AG04449 (cell line): ENCODE data around the gene DACH1.

Experiments
- CTCF ChIA-PET: fragments of 350-600 bp; formaldehyde crosslinking; extraction: SDS; loops from one replicate; lab custom pipeline; 2021; ENCODE audit warnings: antibody characterized with exemption; lab: Yijun Ruan, JAX
- POLR2A ChIA-PET: fragments of 400-600, 350-600 bp; formaldehyde crosslinking; extraction: SDS; loops from one replicate; lab custom pipeline; 2020; ENCODE audit warnings: antibody characterized with exemption, inconsistent platforms; lab: Yijun Ruan, JAX
- DNase-seq: peaks from one replicate; pipeline ENCODE4 v3.0.0-alpha.2; 2010; ENCODE audit warnings: low read depth, low spot score
- H3K4me3 ChIP-seq: 2 replicates; pipeline ENCODE4 v1.5.1; 2011; ENCODE audit warnings: low read depth, mild to moderate bottlenecking, control low read depth, low read length
- CTCF ChIP-seq: IDR thresholded peaks from one replicate; pipeline ENCODE4 v1.5.1; 2011; ENCODE audit warnings: mild to moderate bottlenecking, moderate library complexity, low read length, control low read depth, inconsistent platforms; ENCODE audit not compliant: insufficient read depth; ENCODE audit errors: missing control alignments

DACH1 gene

DNA sequence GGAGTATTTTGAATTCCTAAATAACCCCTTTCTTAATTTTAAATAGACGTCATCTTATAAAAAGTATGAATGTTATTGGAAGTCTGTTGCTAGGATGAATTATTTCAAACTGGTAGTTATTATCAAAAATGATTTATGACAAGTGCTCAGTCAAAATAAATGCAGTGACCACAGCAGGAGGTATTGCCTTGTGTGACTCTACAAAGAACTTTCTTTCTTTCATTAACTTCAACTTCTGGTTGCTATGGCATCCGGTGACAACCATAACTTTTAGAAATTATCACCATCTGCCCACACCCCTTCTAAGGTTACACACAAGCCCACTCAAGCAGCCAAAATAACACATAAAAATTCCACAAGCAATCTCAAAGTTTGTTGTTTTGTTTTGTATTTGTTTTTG lies 189.9 kb downstream of the DACH1 start:
- POLR2A ChIA-PET, result no interaction called here
- TF ChIP-seq CTCF, result no peak
- DNase-seq, result no peak

GRCh38 chr13:71672512-71672911 lies 194.5 kb downstream of the DACH1 start:
- DNase-seq, result no peak
- no peak for TF ChIP-seq CTCF
- CTCF ChIA-PET, result no interaction called here
- POLR2A ChIA-PET, result no interaction called here
- no peak overlapping the region for H3K4me3 ChIP-seq

More for the DNA sequence above, 189.9 kb downstream of the DACH1 start:
- no peak overlapping the region for H3K4me3 ChIP-seq
- CTCF ChIA-PET, result no interaction called here

DNA sequence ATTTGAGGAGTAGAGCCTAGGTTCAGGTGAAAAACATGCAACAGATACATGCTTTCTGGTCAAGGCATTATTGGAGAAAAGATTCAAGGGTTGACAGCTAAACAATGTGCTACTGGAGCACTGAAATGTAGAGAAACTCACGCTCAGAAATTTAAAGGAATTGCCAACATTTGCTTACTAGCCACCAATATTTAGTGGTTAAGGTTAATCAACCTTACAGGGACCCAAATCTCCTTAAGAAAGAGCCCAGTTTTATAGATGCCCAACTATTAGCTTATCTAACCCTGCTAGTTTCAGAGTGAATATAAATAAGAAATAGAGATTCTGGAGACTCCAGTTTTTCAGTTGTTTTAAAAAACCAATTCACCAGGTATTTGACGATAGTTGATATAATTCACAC lies 203.6 kb downstream of the DACH1 start:
- CTCF ChIA-PET, result no interaction called here
- DNase-seq, result no peak
- POLR2A ChIA-PET, result no interaction called here
- TF ChIP-seq CTCF, result no peak
- H3K4me3 ChIP-seq, result no peak overlapping the region

- no peak overlapping the region for H3K4me3 ChIP-seq
- ChIA-PET POLR2A (no interaction called here), CTCF (no interaction called here)
- DNase-seq, result no peak
- TF ChIP-seq CTCF, result no peak
These were observed 205.1 kb downstream of the DACH1 start for GRCh38 chr13:71661921-71662320.

GRCh38 chr13:71659404-71659803 lies 207.6 kb downstream of the DACH1 start:
- CTCF ChIA-PET, result no interaction called here
- no peak overlapping the region for H3K4me3 ChIP-seq
- TF ChIP-seq CTCF, result no peak
- DNase-seq, result no peak
- POLR2A ChIA-PET, result no interaction called here

GRCh38 chr13:71645467-71645866 lies 221.5 kb downstream of the DACH1 start:
- no peak overlapping the region for H3K4me3 ChIP-seq
- ChIA-PET CTCF (no interaction called here), POLR2A (no interaction called here)
- DNase-seq, result no peak
- TF ChIP-seq CTCF, result no peak

- no peak for DNase-seq
- no peak overlapping the region for H3K4me3 ChIP-seq
- no peak for TF ChIP-seq CTCF
- ChIA-PET POLR2A (no interaction called here), CTCF (no interaction called here)
These were observed 222.4 kb downstream of the DACH1 start for GRCh38 chr13:71644579-71644978.
